Keratinocyte (primary cell): ENCODE data around the gene NRP2. TPM values are rescaled to one million over a fixed set of nuclear protein-coding genes. Genes with fewer than 3 reads are reported as not detected.
A peak's percentile ranks its signal among the peaks of the same experiment; 100 is the strongest.

Source experiments
- DNase-seq: peaks from one replicate; pipeline ENCODE4 v3.0.0-alpha.2; 2011; ENCODE audit warnings: low read depth, missing footprints, low spot score
- FAIRE-seq: peaks from 2 replicates; lab custom pipeline; 2011; peaks lifted over from hg19 to GRCh38; lab: Jason Lieb, UNC
- H2AFZ ChIP-seq: 2 replicates; pipeline ENCODE4 v1.6.0; 2012; ENCODE audit warnings: low read length, control low read depth, inconsistent platforms; ENCODE audit not compliant: control insufficient read depth
- H3K27ac ChIP-seq: 2 replicates; pipeline ENCODE4 v1.5.1; 2011; ENCODE audit warnings: low read length; ENCODE audit not compliant: control insufficient read depth, insufficient read depth
- H3K27me3 ChIP-seq: 3 replicates; pipeline ENCODE4 v1.6.0; 2011; ENCODE audit warnings: low read length; ENCODE audit not compliant: control insufficient read depth, insufficient read depth; ENCODE audit errors: extremely low read depth
- H3K36me3 ChIP-seq, 2 experiments: 2 replicates in 1 of 2; 3 replicates in 1 of 2; pipeline ENCODE4 v1.5.1; 2011; ENCODE audit warnings: low read length in 2 of 2, mild to moderate bottlenecking in 1 of 2; ENCODE audit not compliant: control insufficient read depth in 2 of 2, insufficient read depth in 2 of 2; ENCODE audit errors: extremely low read depth in 1 of 2
- H3K4me1 ChIP-seq: 3 replicates; pipeline ENCODE4 v1.5.1; 2011; ENCODE audit warnings: low read length; ENCODE audit not compliant: control insufficient read depth, insufficient read depth; ENCODE audit errors: extremely low read depth
- H3K4me2 ChIP-seq: 3 replicates; pipeline ENCODE4 v1.6.0; 2011; ENCODE audit warnings: low read depth, low read length; ENCODE audit not compliant: control insufficient read depth, insufficient read depth; ENCODE audit errors: extremely low read depth
- H3K4me3 ChIP-seq, 3 experiments: fragments of 200-600 bp in 1 of 3; sonication (generic) in 1 of 3; 2 replicates in 2 of 3; 3 replicates in 1 of 3; pipeline ENCODE4 v1.5.1; 2011 to 2016; ENCODE audit warnings: low read length in 3 of 3, mild to moderate bottlenecking in 3 of 3, control low read depth in 2 of 3, inconsistent platforms in 1 of 3, low read depth in 1 of 3, mixed read lengths in 1 of 3, mixed run types in 1 of 3, moderate library complexity in 1 of 3; ENCODE audit not compliant: control insufficient read depth in 2 of 3, insufficient read depth in 2 of 3; ENCODE audit errors: extremely low read depth in 1 of 3
- H3K79me2 ChIP-seq: 2 replicates; pipeline ENCODE4 v1.6.0; 2012; ENCODE audit warnings: low read length; ENCODE audit not compliant: control insufficient read depth, insufficient read depth
- H3K9ac ChIP-seq: 3 replicates; pipeline ENCODE4 v1.6.0; 2011; ENCODE audit warnings: low read length; ENCODE audit not compliant: control insufficient read depth, insufficient read depth; ENCODE audit errors: extremely low read depth
- H3K9me1 ChIP-seq: 3 replicates; pipeline ENCODE4 v1.6.0; 2011; ENCODE audit warnings: low read length; ENCODE audit not compliant: control insufficient read depth, insufficient read depth; ENCODE audit errors: extremely low read depth
- H3K9me3 ChIP-seq: 2 replicates; pipeline ENCODE4 v1.5.1; 2012; ENCODE audit warnings: low read depth, low read length; ENCODE audit not compliant: control insufficient read depth
- H4K20me1 ChIP-seq: 3 replicates; pipeline ENCODE4 v1.6.0; 2011; ENCODE audit warnings: low read length; ENCODE audit not compliant: control insufficient read depth, insufficient read depth; ENCODE audit errors: extremely low read depth
- CTCF ChIP-seq, 3 experiments: IDR thresholded peaks in 1 of 3; conservative IDR thresholded peaks in 1 of 3; optimal IDR thresholded peaks in 1 of 3; 2 replicates in 2 of 3; 3 replicates in 1 of 3; pipeline versions ENCODE3 to v1.5.1; 2011; ENCODE audit warnings: low read length in 3 of 3, mild to moderate bottlenecking in 3 of 3, moderate library complexity in 2 of 3, control low read depth in 1 of 3, inconsistent platforms in 1 of 3; ENCODE audit not compliant: insufficient read depth in 2 of 3; ENCODE audit errors: extremely low read depth in 1 of 3
- EZH2 ChIP-seq: IDR thresholded peaks from one replicate; pipeline ENCODE4 v1.6.1; 2012; ENCODE audit warnings: inconsistent platforms, mild to moderate bottlenecking, low read length, moderate library complexity
- dilution Hi-C: fragments of 300-500 bp; cut with MboI; formaldehyde crosslinking; loops from one replicate; pipeline ENCODE4 v1.7.0; 2020; ENCODE audit warnings: low sequenced_read_pairs; ENCODE audit not compliant: extremely low pct_ligation_motif_present
- polyA plus RNA-seq, 5 experiments: library from polyadenylated mRNA; depleted of rRNA in 3 of 5; stranded (reverse) in 3 of 5; stranded (forward) in 1 of 5; unstranded in 1 of 5; fragments of >200 nt; gene quantifications; 1 replicate in 1 of 5; 2 replicates in 3 of 5; 3 replicates in 1 of 5; pipeline versions ENCODE4 v1.2.1 to v1.2.3, GENCODE V29; 2011 to 2012; ENCODE audit warnings: missing spikeins in 2 of 5, low read depth in 1 of 5, low replicate concordance in 1 of 5

Gene NRP2
- polyA plus RNA-seq, 1 donor (not counting 4 experiments of a cell fraction or from before 2014, with no cell fraction given), result 20.6 TPM

- dilution Hi-C loops, result no loop called here
- Histone ChIP-seq H3K9ac (no peak overlapping the region), H3K79me2 (no peaks in the 10 kb centered on the region), H3K27me3 (no peaks in the 10 kb centered on the region), H3K9me1 (no peaks in the 10 kb centered on the region), H3K9me3 (no peaks in the 10 kb centered on the region), H2AFZ (no peak overlapping the region), H4K20me1 (no peaks in the 10 kb centered on the region), H3K4me1 (peaks cover 11% of the 10 kb centered on the region), H3K36me3 (no peaks in the 10 kb centered on the region), H3K4me2 (no peak overlapping the region), H3K4me3 (no peak overlapping the region), H3K27ac (no peak overlapping the region)
- FAIRE-seq, result no peak
- TF ChIP-seq EZH2 (no peak), CTCF (optimal IDR thresholded peaks at IDR 0.05 in 1 of 3, IDR thresholded peaks at IDR 0.05 in 1 of 3, conservative IDR thresholded peaks at IDR 0.05 in 1 of 3; ENCODE audit: extremely low read depth in 1 of 3, insufficient read depth in 2 of 3, low read length in 3 of 3) (no peak)
- no peak for DNase-seq
Measured at GRCh38 chr2:205642599-205643356, 39.5 kb upstream of the NRP2 start.

GRCh38 chr2:205643391-205643885, 38.9 kb upstream of the NRP2 start:
- H3K9me1 ChIP-seq, result no peaks in the 10 kb centered on the region
- H3K9me3 ChIP-seq, result no peaks in the 10 kb centered on the region
- FAIRE-seq, result no peak
- peak overlapping the region; percentile 52 for H2AFZ ChIP-seq
- no peak overlapping the region for H3K9ac ChIP-seq
- no peak for DNase-seq
- no peaks in the 10 kb centered on the region for H3K36me3 ChIP-seq
- H4K20me1 ChIP-seq, result no peaks in the 10 kb centered on the region
- no peak for TF ChIP-seq CTCF (optimal IDR thresholded peaks at IDR 0.05 in 1 of 3, IDR thresholded peaks at IDR 0.05 in 1 of 3, conservative IDR thresholded peaks at IDR 0.05 in 1 of 3; ENCODE audit: extremely low read depth in 1 of 3, insufficient read depth in 2 of 3, low read length in 3 of 3)
- TF ChIP-seq EZH2, result no peak
- H3K27me3 ChIP-seq, result no peaks in the 10 kb centered on the region
- H3K4me2 ChIP-seq, result no peak overlapping the region
- peaks cover 11% of the 10 kb centered on the region for H3K4me1 ChIP-seq
- dilution Hi-C loops, result no loop called here
- H3K4me3 ChIP-seq, result no peak overlapping the region
- no peaks in the 10 kb centered on the region for H3K79me2 ChIP-seq
- no peak overlapping the region for H3K27ac ChIP-seq
